CD4-positive, alpha-beta T cell treated with Interleukin-4 for 1 hour (primary cell): ENCODE data around the gene PAMR1.

Source experiments
- DNase-seq, 2 donors: peaks; one replicate each; pipeline ENCODE4 v3.0.0-alpha.2; 2020 to 2022

Gene PAMR1

GRCh38 chr11:35393098-35393497, 132.3 kb downstream of the PAMR1 start:
- DNase-seq, result no peak

GRCh38 chr11:35391922-35392688, 133.3 kb downstream of the PAMR1 start:
- peak; percentile 80 to 84 for DNase-seq

- peak in 1 of 2 donors; percentile 31 for DNase-seq
Measured at GRCh38 chr11:35390737-35391682, 134.4 kb downstream of the PAMR1 start.

GRCh38 chr11:35389897-35390465, 135.4 kb downstream of the PAMR1 start:
- no peak for DNase-seq

GRCh38 chr11:35389112-35389511, 136.3 kb downstream of the PAMR1 start:
- no peak for DNase-seq

GRCh38 chr11:35388061-35388460, 137.4 kb downstream of the PAMR1 start:
- DNase-seq, result no peak

- peak in 1 of 2 donors; percentile 42 for DNase-seq
Measured at GRCh38 chr11:35387111-35387982, 138.1 kb downstream of the PAMR1 start.

- no peak for DNase-seq
Measured at GRCh38 chr11:35383953-35384352, 141.5 kb downstream of the PAMR1 start.
